Lower leg skin (tissue), 3 donors: ENCODE measurements around the gene INHBB.
"Not testable (repeated sequence)": the region's sequence is repeated elsewhere in the genome, so short reads cannot be mapped to it uniquely, and the experiment has no call there.

Source experiments
- POLR2A ChIP-seq, 2 donors: fragments of 450-650 bp; IDR thresholded peaks; one replicate each; pipeline ENCODE4 v1.6.1; 2016 to 2017; ENCODE audit warnings: antibody characterized with exemption in 2 of 2, mild to moderate bottlenecking in 1 of 2, moderate library complexity in 1 of 2
- TF ChIP-seq, protein P1 (sequence below), 3 donors: fragments of 450-650 bp; IDR thresholded peaks; one replicate each; pipeline ENCODE4 v1.5.1; 2016; ENCODE audit warnings: antibody characterized with exemption in 3 of 3, mild to moderate bottlenecking in 3 of 3, moderate library complexity in 2 of 3

DNA sequence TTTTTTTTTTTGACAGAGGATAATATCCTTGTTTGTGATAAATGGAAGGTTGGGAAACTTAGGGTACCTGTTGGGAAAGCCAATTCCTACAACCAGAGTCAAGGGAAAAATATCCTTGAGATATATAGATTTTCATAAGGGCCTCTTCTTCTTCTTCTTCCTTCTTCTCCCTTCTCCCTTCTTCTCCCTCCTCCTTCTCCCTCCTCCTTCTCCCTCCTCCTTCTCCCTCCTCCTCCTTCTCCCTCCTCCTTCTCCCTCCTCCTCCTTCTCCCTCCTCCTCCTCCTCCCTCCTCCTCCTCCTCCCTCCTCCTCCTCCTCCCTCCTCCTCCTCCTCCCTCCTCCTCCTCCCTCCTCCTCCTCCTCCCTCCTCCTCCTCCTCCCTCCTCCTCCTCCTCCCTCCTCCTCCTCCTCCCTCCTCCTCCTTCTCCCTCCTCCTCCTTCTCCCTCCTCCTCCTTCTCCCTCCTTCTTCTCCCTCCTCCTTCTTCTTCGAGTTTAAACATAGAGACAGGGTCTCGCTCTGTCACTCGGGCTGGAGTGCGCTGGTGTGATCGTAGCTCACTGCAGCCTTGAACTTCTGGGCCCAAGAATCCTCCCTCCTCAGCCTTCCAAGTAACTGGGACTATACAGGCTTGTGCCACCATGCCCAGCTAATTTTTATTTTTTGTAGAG lies 24.9 kb upstream of the INHBB start:
- TF ChIP-seq, protein P1, sequence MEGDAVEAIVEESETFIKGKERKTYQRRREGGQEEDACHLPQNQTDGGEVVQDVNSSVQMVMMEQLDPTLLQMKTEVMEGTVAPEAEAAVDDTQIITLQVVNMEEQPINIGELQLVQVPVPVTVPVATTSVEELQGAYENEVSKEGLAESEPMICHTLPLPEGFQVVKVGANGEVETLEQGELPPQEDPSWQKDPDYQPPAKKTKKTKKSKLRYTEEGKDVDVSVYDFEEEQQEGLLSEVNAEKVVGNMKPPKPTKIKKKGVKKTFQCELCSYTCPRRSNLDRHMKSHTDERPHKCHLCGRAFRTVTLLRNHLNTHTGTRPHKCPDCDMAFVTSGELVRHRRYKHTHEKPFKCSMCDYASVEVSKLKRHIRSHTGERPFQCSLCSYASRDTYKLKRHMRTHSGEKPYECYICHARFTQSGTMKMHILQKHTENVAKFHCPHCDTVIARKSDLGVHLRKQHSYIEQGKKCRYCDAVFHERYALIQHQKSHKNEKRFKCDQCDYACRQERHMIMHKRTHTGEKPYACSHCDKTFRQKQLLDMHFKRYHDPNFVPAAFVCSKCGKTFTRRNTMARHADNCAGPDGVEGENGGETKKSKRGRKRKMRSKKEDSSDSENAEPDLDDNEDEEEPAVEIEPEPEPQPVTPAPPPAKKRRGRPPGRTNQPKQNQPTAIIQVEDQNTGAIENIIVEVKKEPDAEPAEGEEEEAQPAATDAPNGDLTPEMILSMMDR (IDR thresholded peaks at IDR 0.05) = not testable (repeated sequence)
- not testable (repeated sequence) for TF ChIP-seq POLR2A (IDR thresholded peaks at IDR 0.05)
